Heart left ventricle (tissue), 13 donors: ENCODE results near the gene SERP1.

ENCODE experiments used
- POLR2A ChIP-seq, 2 donors: fragments of 450-650 bp; IDR thresholded peaks; one replicate each; pipeline ENCODE4 v1.6.1; 2017; ENCODE audit warnings: antibody characterized with exemption in 2 of 2, mild to moderate bottlenecking in 2 of 2, moderate library complexity in 2 of 2
- TF ChIP-seq, protein P1 (sequence below), 12 donors: fragments of 200-600 bp; sonication (generic) in 4 of 12; IDR thresholded peaks; one replicate each; pipeline versions ENCODE4 v1.5.0 to v1.8.0; 2018 to 2022; ENCODE audit warnings: antibody characterized with exemption in 12 of 12, mild to moderate bottlenecking in 5 of 12
- donor health status: ischemic (EF 13 %, LVEDD 7.1; RV severe dilation, severe dysfunction).
- donor health status: DM: no; HTN: yes; CAD: no.
- donor health status: DM: no; HTN: no; CAD: no.
- donor health status: ischemic (EF 25% LVEDD 6.9; RV normal size, moderate dysfunction).
- donor health status: ischemic (EF 25% LVEDD 5.7; RV mildly dilated, moderate dysfunction).
- donor health status: ischemic (EF 35%, LVEDD 5.7; RV mildly dilated, moderate dysfunction).
- donor health status: nonischemic (EF 11% LVEDD 7.7; RV severe dilation, severe dysfunction).
- donor health status: DM: yes; HTN: yes; CAD: no.
- donor health status: PGD.
- donor health status: ischemic (EF 29% LVEDD 5.4; RV normal size, mild dysfunction).
- donor health status: nonischemic (EF 23%, LVEDD 6.1; RV moderate dilation, normal function).

DNA sequence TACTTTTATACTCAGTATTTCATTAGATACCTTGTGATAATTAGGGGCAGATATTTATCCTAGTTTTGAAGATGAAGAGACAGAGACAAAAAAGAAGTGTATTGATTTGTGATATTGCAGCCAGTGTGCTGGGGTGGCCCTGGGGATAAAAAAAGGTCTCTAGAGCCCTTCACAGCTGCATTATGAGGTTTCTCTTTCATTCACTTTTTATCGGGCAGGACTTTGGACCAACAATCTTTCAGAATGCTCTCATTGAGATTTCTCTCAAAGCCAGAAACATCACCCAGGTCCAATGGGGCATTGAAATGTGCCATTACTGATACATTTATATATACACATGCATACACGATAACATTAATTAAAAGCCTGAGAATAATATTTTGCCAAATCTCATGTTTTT lies 36.3 kb upstream of the SERP1 start:
- TF ChIP-seq POLR2A (IDR thresholded peaks at IDR 0.05), result no peak
- TF ChIP-seq, protein P1, sequence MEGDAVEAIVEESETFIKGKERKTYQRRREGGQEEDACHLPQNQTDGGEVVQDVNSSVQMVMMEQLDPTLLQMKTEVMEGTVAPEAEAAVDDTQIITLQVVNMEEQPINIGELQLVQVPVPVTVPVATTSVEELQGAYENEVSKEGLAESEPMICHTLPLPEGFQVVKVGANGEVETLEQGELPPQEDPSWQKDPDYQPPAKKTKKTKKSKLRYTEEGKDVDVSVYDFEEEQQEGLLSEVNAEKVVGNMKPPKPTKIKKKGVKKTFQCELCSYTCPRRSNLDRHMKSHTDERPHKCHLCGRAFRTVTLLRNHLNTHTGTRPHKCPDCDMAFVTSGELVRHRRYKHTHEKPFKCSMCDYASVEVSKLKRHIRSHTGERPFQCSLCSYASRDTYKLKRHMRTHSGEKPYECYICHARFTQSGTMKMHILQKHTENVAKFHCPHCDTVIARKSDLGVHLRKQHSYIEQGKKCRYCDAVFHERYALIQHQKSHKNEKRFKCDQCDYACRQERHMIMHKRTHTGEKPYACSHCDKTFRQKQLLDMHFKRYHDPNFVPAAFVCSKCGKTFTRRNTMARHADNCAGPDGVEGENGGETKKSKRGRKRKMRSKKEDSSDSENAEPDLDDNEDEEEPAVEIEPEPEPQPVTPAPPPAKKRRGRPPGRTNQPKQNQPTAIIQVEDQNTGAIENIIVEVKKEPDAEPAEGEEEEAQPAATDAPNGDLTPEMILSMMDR (IDR thresholded peaks at IDR 0.05), result no peak
